ENCODE data around the gene BRDT.

DNA sequence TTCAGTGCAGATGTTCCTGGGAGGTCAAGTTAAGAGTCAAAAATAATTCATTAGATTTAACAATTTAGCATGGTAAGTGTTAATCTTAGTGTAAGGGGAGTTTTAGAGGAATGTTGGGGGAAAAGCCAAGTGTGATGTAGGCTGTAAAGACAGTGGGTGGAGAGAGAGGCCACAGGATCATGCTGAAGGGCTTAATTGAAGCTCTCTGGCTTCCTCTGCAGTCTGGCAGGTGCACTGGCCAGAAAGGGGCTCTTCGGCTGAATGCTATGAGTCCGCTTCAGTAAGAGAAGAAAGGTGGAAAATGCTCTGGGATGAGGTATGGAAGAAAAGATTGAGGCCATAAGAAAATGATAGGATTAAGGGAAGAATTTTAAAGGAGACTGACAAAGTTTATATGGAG, 3.0 kb downstream of the BRDT start:
- TF ChIP-seq EZH2 (IDR thresholded peaks at IDR 0.05; ENCODE audit: insufficient read depth, poor library complexity, severe bottlenecking), result no peak
- no peak for TF ChIP-seq EZH2phosphoT487 (IDR thresholded peaks at IDR 0.05; ENCODE audit: insufficient read depth, low read depth)
